Neural cell (in vitro differentiated cells): ENCODE data around the gene KDM4C. TPM values are rescaled to one million over a fixed set of nuclear protein-coding genes. Genes with fewer than 3 reads are reported as not detected.
A peak's percentile ranks its signal among the peaks of the same experiment; 100 is the strongest.

Source experiments
- H2AFZ ChIP-seq: fragments of 200-600, 300-800 bp; sonication (generic), shearing (Covaris generic); 2 replicates; pipeline ENCODE4 v1.6.0; 2014; ENCODE audit warnings: low read depth, mild to moderate bottlenecking, antibody characterized with exemption, low read length, moderate library complexity
- H3F3A ChIP-seq: fragments of 200-600 bp; shearing (Covaris generic); 2 replicates; pipeline ENCODE4 v1.6.1; 2016; ENCODE audit warnings: mild to moderate bottlenecking, moderate library complexity, mixed read lengths, antibody characterized with exemption, low read length; ENCODE audit not compliant: insufficient read depth, poor library complexity, severe bottlenecking
- H3K27ac ChIP-seq: fragments of 200-600, 300-800 bp; sonication (generic), shearing (Covaris generic); 2 replicates; pipeline ENCODE4 v1.5.1; 2014; ENCODE audit warnings: mild to moderate bottlenecking, low read length, moderate library complexity
- H3K27me3 ChIP-seq: fragments of 300-800, 200-600 bp; sonication (generic), shearing (Covaris generic); 2 replicates; pipeline ENCODE4 v1.6.0; 2014; ENCODE audit warnings: mild to moderate bottlenecking, low read depth, low read length, moderate library complexity; ENCODE audit not compliant: insufficient read depth
- H3K36me3 ChIP-seq: fragments of 300-800, 200-600 bp; sonication (generic), shearing (Covaris generic); 2 replicates; pipeline ENCODE4 v1.5.1; 2014; ENCODE audit warnings: mild to moderate bottlenecking, antibody characterized with exemption, low read length, moderate library complexity; ENCODE audit not compliant: insufficient read depth
- H3K4me2 ChIP-seq: fragments of 300-800, 200-600 bp; sonication (generic), shearing (Covaris generic); 2 replicates; pipeline ENCODE4 v1.6.0; 2014; ENCODE audit warnings: mild to moderate bottlenecking, low read length
- H3K4me3 ChIP-seq: fragments of 300-800, 200-600 bp; sonication (generic), shearing (Covaris generic); 2 replicates; pipeline ENCODE4 v1.5.1; 2014; ENCODE audit warnings: mild to moderate bottlenecking, low read length, moderate library complexity
- H3K79me2 ChIP-seq: fragments of 200-600 bp; shearing (Covaris generic); replicated peaks from 2 replicates; pipeline ENCODE4 v1.6.0; 2014; ENCODE audit warnings: mild to moderate bottlenecking, low read length, moderate library complexity; ENCODE audit not compliant: insufficient read depth
- H3K9ac ChIP-seq: fragments of 300-800, 200-600 bp; sonication (generic), shearing (Covaris generic); 2 replicates; pipeline ENCODE4 v1.6.1; 2016; ENCODE audit warnings: mild to moderate bottlenecking, low read length, mixed read lengths
- H3K9me2 ChIP-seq: fragments of 200-600 bp; shearing (Covaris generic); 2 replicates; pipeline ENCODE4 v1.6.1; 2016; ENCODE audit warnings: mild to moderate bottlenecking, low read length, mixed read lengths; ENCODE audit not compliant: insufficient read depth
- H3K9me3 ChIP-seq: fragments of 200-600, 300-800 bp; sonication (generic), shearing (Covaris generic); 2 replicates; pipeline ENCODE4 v1.6.1; 2016; ENCODE audit warnings: mild to moderate bottlenecking, mixed run types, low read length, moderate library complexity, mixed read lengths
- H4K20me1 ChIP-seq: fragments of 200-600 bp; shearing (Covaris generic); 2 replicates; pipeline ENCODE4 v1.6.1; 2016; ENCODE audit warnings: mild to moderate bottlenecking, mixed run types; ENCODE audit not compliant: insufficient read depth
- CTCF ChIP-seq: fragments of 450-650 bp; IDR thresholded peaks from 2 replicates; pipeline ENCODE4 v1.5.1; 2014; ENCODE audit warnings: antibody characterized with exemption, mild to moderate bottlenecking, moderate library complexity; ENCODE audit not compliant: poor library complexity, severe bottlenecking
- EP300 ChIP-seq: fragments of 450-650 bp; conservative IDR thresholded peaks from 2 replicates; pipeline ENCODE4 v1.6.1; 2014; ENCODE audit warnings: antibody characterized with exemption, mild to moderate bottlenecking, moderate library complexity; ENCODE audit not compliant: poor library complexity, severe bottlenecking
- EZH2 ChIP-seq: fragments of 200-600, 300-800 bp; shearing (Covaris generic), sonication (generic); IDR thresholded peaks from 2 replicates; pipeline ENCODE4 v1.6.1; 2014; ENCODE audit warnings: antibody characterized with exemption, low read length, borderline replicate concordance, mild to moderate bottlenecking; ENCODE audit not compliant: insufficient read depth, poor library complexity, severe bottlenecking
- MXI1 ChIP-seq: fragments of 450-650 bp; conservative IDR thresholded peaks from 2 replicates; pipeline ENCODE4 v1.6.1; 2014; ENCODE audit warnings: antibody characterized with exemption, mild to moderate bottlenecking; ENCODE audit not compliant: poor library complexity, severe bottlenecking
- POLR2AphosphoS5 ChIP-seq: IDR thresholded peaks from 2 replicates; pipeline ENCODE4 v1.6.1; 2012
- RAD21 ChIP-seq: fragments of 450-650 bp; conservative IDR thresholded peaks from 2 replicates; pipeline ENCODE4 v1.6.1; 2014; ENCODE audit warnings: antibody characterized with exemption, mild to moderate bottlenecking, moderate library complexity
- SMC3 ChIP-seq: fragments of 450-650 bp; conservative IDR thresholded peaks from 2 replicates; pipeline ENCODE4 v1.6.1; 2014; ENCODE audit warnings: antibody characterized with exemption, mild to moderate bottlenecking, moderate library complexity; ENCODE audit not compliant: poor library complexity
- TAF1 ChIP-seq: IDR thresholded peaks from 2 replicates; pipeline ENCODE4 v1.6.1; 2012; ENCODE audit warnings: low read depth
- polyA plus RNA-seq: library from polyadenylated mRNA; depleted of rRNA; stranded (reverse); fragments of >200 nt; gene quantifications from 2 replicates; pipeline ENCODE4 v1.2.3, GENCODE V29; 2014
- TF ChIP-seq, protein P1 (sequence below): IDR thresholded peaks from 2 replicates; pipeline ENCODE4 v1.6.1; 2012; ENCODE audit warnings: borderline replicate concordance

KDM4C gene
- polyA plus RNA-seq, 1 donor from 2014 or later = 21.1 TPM

DNA sequence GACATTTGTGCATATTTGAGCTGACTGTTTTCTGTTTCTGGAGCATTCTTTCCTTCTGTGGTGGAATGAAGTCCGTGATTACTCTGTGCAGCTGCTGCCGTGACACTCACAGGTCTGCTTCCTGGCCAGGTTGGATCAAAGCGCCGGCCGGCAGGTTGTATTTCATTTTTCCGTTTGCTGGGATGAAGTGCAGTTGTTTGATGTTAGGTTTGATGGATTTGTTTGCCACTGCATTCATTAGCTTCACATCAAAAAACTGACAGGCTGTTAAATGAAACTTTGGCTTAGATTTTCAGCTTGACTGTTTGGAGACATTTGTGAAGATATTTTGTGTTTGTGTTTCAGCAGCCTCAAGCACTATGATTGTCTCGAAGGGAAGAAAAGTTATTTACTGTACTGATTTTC, 140.1 kb downstream of the KDM4C start:
- Histone ChIP-seq H4K20me1 (no peaks in the 10 kb centered on the region), H3K36me3 (no peaks in the 10 kb centered on the region), H3K27me3 (no peaks in the 10 kb centered on the region), H3K79me2 (no peaks in the 10 kb centered on the region), H3K9ac (no peak overlapping the region), H3K4me2 (no peak overlapping the region), H3K27ac (no peak overlapping the region), H3K4me3 (no peak overlapping the region), H3K9me2 (no peaks in the 10 kb centered on the region), H3F3A (no peaks in the 10 kb centered on the region), H2AFZ (no peak overlapping the region), H3K9me3 (no peaks in the 10 kb centered on the region)
- TF ChIP-seq EZH2 = no peak
- TF ChIP-seq TAF1 = no peak
- TF ChIP-seq POLR2AphosphoS5 = peak; percentile 20
- TF ChIP-seq EP300 = peak; percentile 39
- TF ChIP-seq SMC3 = no peak

- no peaks in the 10 kb centered on the region for H3K27me3 ChIP-seq
- H3K36me3 ChIP-seq = no peaks in the 10 kb centered on the region
- H3K9me2 ChIP-seq = no peaks in the 10 kb centered on the region
- H3K9ac ChIP-seq = no peak overlapping the region
- no peaks in the 10 kb centered on the region for H3K9me3 ChIP-seq
- H4K20me1 ChIP-seq = no peaks in the 10 kb centered on the region
- no peak overlapping the region for H2AFZ ChIP-seq
- H3K79me2 ChIP-seq = no peaks in the 10 kb centered on the region
- H3F3A ChIP-seq = no peaks in the 10 kb centered on the region
- no peak overlapping the region for H3K27ac ChIP-seq
- TF ChIP-seq POLR2AphosphoS5 (no peak), CTCF (no peak)
- no peak overlapping the region for H3K4me3 ChIP-seq
- H3K4me2 ChIP-seq = no peak overlapping the region
Measured at GRCh38 chr9:6899274-6899673, 141.5 kb downstream of the KDM4C start.

GRCh38 chr9:6900440-6900883, 142.7 kb downstream of the KDM4C start:
- H3K27me3 ChIP-seq = no peaks in the 10 kb centered on the region
- no peaks in the 10 kb centered on the region for H4K20me1 ChIP-seq
- no peaks in the 10 kb centered on the region for H3K9me3 ChIP-seq
- H3K4me2 ChIP-seq = no peak overlapping the region
- H3K9me2 ChIP-seq = no peaks in the 10 kb centered on the region
- H3K27ac ChIP-seq = no peak overlapping the region
- H3K9ac ChIP-seq = no peak overlapping the region
- H3K79me2 ChIP-seq = no peaks in the 10 kb centered on the region
- H3F3A ChIP-seq = no peaks in the 10 kb centered on the region
- TF ChIP-seq EP300 (no peak), RAD21 (no peak), EZH2 (no peak), TAF1 (no peak), MXI1 (no peak), SMC3 (no peak), CTCF (no peak), POLR2AphosphoS5 (no peak)
- TF ChIP-seq, protein P1, sequence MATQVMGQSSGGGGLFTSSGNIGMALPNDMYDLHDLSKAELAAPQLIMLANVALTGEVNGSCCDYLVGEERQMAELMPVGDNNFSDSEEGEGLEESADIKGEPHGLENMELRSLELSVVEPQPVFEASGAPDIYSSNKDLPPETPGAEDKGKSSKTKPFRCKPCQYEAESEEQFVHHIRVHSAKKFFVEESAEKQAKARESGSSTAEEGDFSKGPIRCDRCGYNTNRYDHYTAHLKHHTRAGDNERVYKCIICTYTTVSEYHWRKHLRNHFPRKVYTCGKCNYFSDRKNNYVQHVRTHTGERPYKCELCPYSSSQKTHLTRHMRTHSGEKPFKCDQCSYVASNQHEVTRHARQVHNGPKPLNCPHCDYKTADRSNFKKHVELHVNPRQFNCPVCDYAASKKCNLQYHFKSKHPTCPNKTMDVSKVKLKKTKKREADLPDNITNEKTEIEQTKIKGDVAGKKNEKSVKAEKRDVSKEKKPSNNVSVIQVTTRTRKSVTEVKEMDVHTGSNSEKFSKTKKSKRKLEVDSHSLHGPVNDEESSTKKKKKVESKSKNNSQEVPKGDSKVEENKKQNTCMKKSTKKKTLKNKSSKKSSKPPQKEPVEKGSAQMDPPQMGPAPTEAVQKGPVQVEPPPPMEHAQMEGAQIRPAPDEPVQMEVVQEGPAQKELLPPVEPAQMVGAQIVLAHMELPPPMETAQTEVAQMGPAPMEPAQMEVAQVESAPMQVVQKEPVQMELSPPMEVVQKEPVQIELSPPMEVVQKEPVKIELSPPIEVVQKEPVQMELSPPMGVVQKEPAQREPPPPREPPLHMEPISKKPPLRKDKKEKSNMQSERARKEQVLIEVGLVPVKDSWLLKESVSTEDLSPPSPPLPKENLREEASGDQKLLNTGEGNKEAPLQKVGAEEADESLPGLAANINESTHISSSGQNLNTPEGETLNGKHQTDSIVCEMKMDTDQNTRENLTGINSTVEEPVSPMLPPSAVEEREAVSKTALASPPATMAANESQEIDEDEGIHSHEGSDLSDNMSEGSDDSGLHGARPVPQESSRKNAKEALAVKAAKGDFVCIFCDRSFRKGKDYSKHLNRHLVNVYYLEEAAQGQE = no peak
- no peak overlapping the region for H2AFZ ChIP-seq
- H3K4me3 ChIP-seq = no peak overlapping the region
- H3K36me3 ChIP-seq = no peaks in the 10 kb centered on the region
